Measurements from ENCODE around the gene RC3H2.

DNA sequence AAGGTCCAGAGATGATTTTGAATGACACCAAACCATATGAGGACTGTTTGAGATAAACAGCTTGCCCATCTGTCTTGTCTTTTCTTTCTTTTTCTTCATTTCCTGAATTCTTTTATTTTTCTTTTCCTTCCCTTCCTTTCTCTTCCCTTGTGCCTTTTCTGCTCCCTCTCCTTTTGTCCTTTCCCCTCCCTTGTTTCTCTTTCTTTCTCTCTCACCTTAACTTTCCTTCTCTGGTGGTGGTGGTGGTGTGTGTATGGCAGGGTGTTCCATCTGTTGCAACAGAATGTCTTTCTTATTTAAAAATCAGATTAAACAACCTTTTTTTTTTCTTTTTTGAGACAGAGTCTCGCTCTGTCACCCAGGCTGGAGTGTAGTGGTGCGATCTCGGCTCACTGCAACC, 73.0 kb downstream of the RC3H2 start:
- TF ChIP-seq, protein P1, sequence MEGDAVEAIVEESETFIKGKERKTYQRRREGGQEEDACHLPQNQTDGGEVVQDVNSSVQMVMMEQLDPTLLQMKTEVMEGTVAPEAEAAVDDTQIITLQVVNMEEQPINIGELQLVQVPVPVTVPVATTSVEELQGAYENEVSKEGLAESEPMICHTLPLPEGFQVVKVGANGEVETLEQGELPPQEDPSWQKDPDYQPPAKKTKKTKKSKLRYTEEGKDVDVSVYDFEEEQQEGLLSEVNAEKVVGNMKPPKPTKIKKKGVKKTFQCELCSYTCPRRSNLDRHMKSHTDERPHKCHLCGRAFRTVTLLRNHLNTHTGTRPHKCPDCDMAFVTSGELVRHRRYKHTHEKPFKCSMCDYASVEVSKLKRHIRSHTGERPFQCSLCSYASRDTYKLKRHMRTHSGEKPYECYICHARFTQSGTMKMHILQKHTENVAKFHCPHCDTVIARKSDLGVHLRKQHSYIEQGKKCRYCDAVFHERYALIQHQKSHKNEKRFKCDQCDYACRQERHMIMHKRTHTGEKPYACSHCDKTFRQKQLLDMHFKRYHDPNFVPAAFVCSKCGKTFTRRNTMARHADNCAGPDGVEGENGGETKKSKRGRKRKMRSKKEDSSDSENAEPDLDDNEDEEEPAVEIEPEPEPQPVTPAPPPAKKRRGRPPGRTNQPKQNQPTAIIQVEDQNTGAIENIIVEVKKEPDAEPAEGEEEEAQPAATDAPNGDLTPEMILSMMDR (IDR thresholded peaks at IDR 0.05): no peak
- TF ChIP-seq POLR2A (IDR thresholded peaks at IDR 0.05): no peak

All from uterus (tissue), 2 donors.